NCI-H2029 (cell line): Measurements from ENCODE around the gene CHSY1.

Experiments used
- DNase-seq: peaks from one replicate; lab custom pipeline; 2025; lab: John Stamatoyannopoulos, UW

Gene CHSY1

GRCh38 chr15:101269479-101270223 lies 17.8 kb upstream of the CHSY1 start:
- DNase-seq = no peak

- DNase-seq = no peak
Observed at GRCh38 chr15:101267320-101268104, 15.7 kb upstream of the CHSY1 start.

GRCh38 chr15:101266787-101267186 lies 14.9 kb upstream of the CHSY1 start:
- DNase-seq = no peak

- no peak for DNase-seq
Observed at GRCh38 chr15:101266034-101266433, 14.2 kb upstream of the CHSY1 start.

GRCh38 chr15:101264911-101265641 lies 13.2 kb upstream of the CHSY1 start:
- DNase-seq = no peak

- DNase-seq = no peak
Observed at GRCh38 chr15:101264011-101264410, 12.2 kb upstream of the CHSY1 start.

- DNase-seq = no peak
Observed at GRCh38 chr15:101262551-101262950, 10.7 kb upstream of the CHSY1 start.

GRCh38 chr15:101258238-101259144 lies 6.6 kb upstream of the CHSY1 start:
- peak; percentile 45 for DNase-seq

GRCh38 chr15:101256757-101257156 lies 4.9 kb upstream of the CHSY1 start:
- no peak for DNase-seq

- DNase-seq = no peak
Observed at GRCh38 chr15:101255615-101256241, 3.9 kb upstream of the CHSY1 start.

- no peak for DNase-seq
Observed at GRCh38 chr15:101255051-101255395, 3.2 kb upstream of the CHSY1 start.

- DNase-seq = no peak
Observed at GRCh38 chr15:101254157-101255050, 2.6 kb upstream of the CHSY1 start.

- no peak for DNase-seq
Observed at GRCh38 chr15:101252836-101253235, 988 bp upstream of the CHSY1 start.

GRCh38 chr15:101250873-101251829 lies 697 bp downstream of the CHSY1 start:
- no peak for DNase-seq

GRCh38 chr15:101250341-101250831 lies 1.5 kb downstream of the CHSY1 start:
- DNase-seq = no peak

- DNase-seq = no peak
Observed at GRCh38 chr15:101248274-101248673, 3.6 kb downstream of the CHSY1 start.

GRCh38 chr15:101246824-101247745 lies 4.8 kb downstream of the CHSY1 start:
- DNase-seq = no peak

- DNase-seq = no peak
Observed at GRCh38 chr15:101246391-101246790, 5.5 kb downstream of the CHSY1 start.
